Glomerular visceral epithelial cell (primary cell): ENCODE measurements around the gene WDR83.
A peak's percentile ranks its signal among the peaks of the same experiment; 100 is the strongest.
"Not testable (repeated sequence)": the region's sequence is repeated elsewhere in the genome, so short reads cannot be mapped to it uniquely, and the experiment has no call there.

Experiments
- DNase-seq: peaks from one replicate; pipeline ENCODE4 v3.0.0-alpha.2; 2016; ENCODE audit errors: extremely low spot score

The WDR83 gene

GRCh38 chr19:12666265-12667048 lies at the start of gene WDR83, which contains the start of gene MAN2B1:
Gene WDR83, plus strand, starts transcription at chr19:12666807. Its CDS starts 2,984 bp downstream, at chr19:12669791.
Gene MAN2B1, minus strand, starts transcription at chr19:12666742. Its CDS starts 41 bp downstream, at chr19:12666701.
- DNase-seq = peak; percentile 79

GRCh38 chr19:12617646-12618045 lies 49.0 kb upstream of the WDR83 start:
- no peak for DNase-seq

- not testable (repeated sequence) for DNase-seq
Measured at GRCh38 chr19:12621253-12622024, 45.2 kb upstream of the WDR83 start.

GRCh38 chr19:12623361-12624031 lies 43.1 kb upstream of the WDR83 start:
- DNase-seq = no peak

GRCh38 chr19:12626958-12627357 lies 39.6 kb upstream of the WDR83 start:
- no peak for DNase-seq

GRCh38 chr19:12628040-12629022 lies 38.3 kb upstream of the WDR83 start:
- no peak for DNase-seq

GRCh38 chr19:12629215-12629614 lies 37.4 kb upstream of the WDR83 start:
- no peak for DNase-seq

- no peak for DNase-seq
Measured at GRCh38 chr19:12636631-12637030, 30.0 kb upstream of the WDR83 start.

- DNase-seq = no peak
Measured at GRCh38 chr19:12638611-12639182, 27.9 kb upstream of the WDR83 start.

GRCh38 chr19:12639901-12640613 lies 26.6 kb upstream of the WDR83 start:
- DNase-seq = peak; percentile 53

- DNase-seq = no peak
Measured at GRCh38 chr19:12641456-12641855, 25.2 kb upstream of the WDR83 start.

GRCh38 chr19:12642506-12642905 lies 24.1 kb upstream of the WDR83 start:
- no peak for DNase-seq

- DNase-seq = not testable (repeated sequence)
Measured at GRCh38 chr19:12643716-12644115, 22.9 kb upstream of the WDR83 start.

GRCh38 chr19:12646551-12646950 lies 20.1 kb upstream of the WDR83 start:
- DNase-seq = no peak

- no peak for DNase-seq
Measured at GRCh38 chr19:12647047-12647446, 19.6 kb upstream of the WDR83 start.

GRCh38 chr19:12647490-12648071 lies 19.0 kb upstream of the WDR83 start:
- DNase-seq = no peak

GRCh38 chr19:12648088-12648487 lies 18.5 kb upstream of the WDR83 start:
- no peak for DNase-seq

GRCh38 chr19:12649941-12650340 lies 16.7 kb upstream of the WDR83 start:
- DNase-seq = no peak

- no peak for DNase-seq
Measured at GRCh38 chr19:12652219-12652618, 14.4 kb upstream of the WDR83 start.

- DNase-seq = no peak
Measured at GRCh38 chr19:12655546-12655945, 11.1 kb upstream of the WDR83 start.
